H9 (cell line): ENCODE measurements around the gene PHLPP2. TPM values are rescaled to one million over a fixed set of nuclear protein-coding genes. Genes with fewer than 3 reads are reported as not detected.

Source experiments
- DNase-seq: peaks from one replicate; pipeline ENCODE4 v3.0.0-alpha.2; 2017
- H2AFZ ChIP-seq: one replicate; pipeline ENCODE4 v1.6.1; 2013; ENCODE audit warnings: mild to moderate bottlenecking, low read length, control low read depth, moderate library complexity
- H2AK5ac ChIP-seq: 2 replicates; pipeline ENCODE4 v1.6.1; 2013; ENCODE audit warnings: low read length, control low read depth, mixed read lengths; ENCODE audit not compliant: insufficient read length
- H2BK120ac ChIP-seq: one replicate; pipeline ENCODE4 v1.6.1; 2013; ENCODE audit warnings: low read depth, mild to moderate bottlenecking, low read length, control low read depth, inconsistent platforms; ENCODE audit not compliant: poor library complexity, severe bottlenecking
- H2BK12ac ChIP-seq: 2 replicates; pipeline ENCODE4 v1.6.1; 2013; ENCODE audit warnings: low read length, control low read depth, mixed read lengths, low read depth; ENCODE audit not compliant: insufficient read length
- H2BK15ac ChIP-seq: 2 replicates; pipeline ENCODE4 v1.6.1; 2013; ENCODE audit warnings: low read depth, low read length, control low read depth
- H2BK20ac ChIP-seq: one replicate; pipeline ENCODE4 v1.6.1; 2013; ENCODE audit warnings: low read depth, mild to moderate bottlenecking, low read length, control low read depth, inconsistent platforms; ENCODE audit not compliant: poor library complexity, severe bottlenecking
- H2BK5ac ChIP-seq: 2 replicates; pipeline ENCODE4 v1.6.1; 2013; ENCODE audit warnings: low read length, control low read depth, mixed read lengths; ENCODE audit not compliant: insufficient read length
- H3K14ac ChIP-seq: 2 replicates; pipeline ENCODE4 v1.6.1; 2013; ENCODE audit warnings: low read length, control low read depth; ENCODE audit not compliant: insufficient read depth
- H3K18ac ChIP-seq: 2 replicates; pipeline ENCODE4 v1.6.1; 2013; ENCODE audit warnings: low read depth, mild to moderate bottlenecking, mixed read lengths, low read length, control low read depth; ENCODE audit not compliant: insufficient read length
- H3K23ac ChIP-seq: 2 replicates; pipeline ENCODE4 v1.6.1; 2013; ENCODE audit warnings: low read length, control low read depth, mixed read lengths, low read depth; ENCODE audit not compliant: insufficient read length
- H3K23me2 ChIP-seq: 2 replicates; pipeline ENCODE4 v1.6.1; 2013; ENCODE audit warnings: low read depth, mild to moderate bottlenecking, mixed read lengths, low read length, control low read depth; ENCODE audit not compliant: insufficient read length, poor library complexity, severe bottlenecking
- H3K27ac ChIP-seq: 2 replicates; pipeline ENCODE4 v1.5.1; 2013; ENCODE audit warnings: low read length, control low read depth, mixed read lengths, low read depth; ENCODE audit not compliant: insufficient read length
- H3K27me3 ChIP-seq: 2 replicates; pipeline ENCODE4 v1.6.1; 2013; ENCODE audit warnings: low read length, control low read depth, inconsistent platforms; ENCODE audit not compliant: insufficient read depth
- H3K4ac ChIP-seq: 2 replicates; pipeline ENCODE4 v1.6.1; 2013; ENCODE audit warnings: low read depth, mild to moderate bottlenecking, control low read depth, inconsistent platforms, low read length, moderate library complexity
- H3K4me1 ChIP-seq: 2 replicates; pipeline ENCODE4 v1.6.1; 2013; ENCODE audit warnings: low read length, control low read depth, inconsistent platforms; ENCODE audit not compliant: insufficient read depth
- H3K4me2 ChIP-seq: 2 replicates; pipeline ENCODE4 v1.6.1; 2013; ENCODE audit warnings: low read length, control low read depth, mixed read lengths; ENCODE audit not compliant: insufficient read length, insufficient read depth
- H3K56ac ChIP-seq: 2 replicates; pipeline ENCODE4 v1.6.1; 2013; ENCODE audit warnings: low read depth, mild to moderate bottlenecking, mixed read lengths, low read length, control low read depth; ENCODE audit not compliant: insufficient read length
- H3K79me1 ChIP-seq: 2 replicates; pipeline ENCODE4 v1.6.1; 2013; ENCODE audit warnings: low read depth, mild to moderate bottlenecking, moderate library complexity, low read length, control low read depth, inconsistent platforms; ENCODE audit not compliant: insufficient read depth, poor library complexity, severe bottlenecking
- H3K79me2 ChIP-seq: 2 replicates; pipeline ENCODE4 v1.6.1; 2013; ENCODE audit warnings: low read length, control low read depth, inconsistent platforms; ENCODE audit not compliant: insufficient read depth
- H3K9ac ChIP-seq: 2 replicates; pipeline ENCODE4 v1.6.1; 2013; ENCODE audit warnings: low read length, control low read depth, mixed read lengths; ENCODE audit not compliant: insufficient read length; ENCODE audit errors: extremely low read depth
- H3K9me3 ChIP-seq: one replicate; pipeline ENCODE4 v1.6.1; 2013; ENCODE audit warnings: low read depth, low read length, inconsistent platforms; ENCODE audit not compliant: control insufficient read depth
- H3T11ph ChIP-seq: one replicate; pipeline ENCODE4 v1.6.1; 2013; ENCODE audit warnings: mild to moderate bottlenecking, low read length, control low read depth, inconsistent platforms
- H4K20me1 ChIP-seq: one replicate; pipeline ENCODE4 v1.6.1; 2013; ENCODE audit not compliant: control insufficient read depth, insufficient read length, insufficient read depth
- H4K5ac ChIP-seq: 2 replicates; pipeline ENCODE4 v1.6.1; 2013; ENCODE audit warnings: low read depth, mild to moderate bottlenecking, mixed read lengths, low read length, control low read depth; ENCODE audit not compliant: insufficient read length
- H4K8ac ChIP-seq: replicated peaks from 2 replicates; pipeline ENCODE4 v1.6.1; 2013; ENCODE audit warnings: low read length, control low read depth, mixed read lengths, low read depth; ENCODE audit not compliant: insufficient read length
- H4K91ac ChIP-seq: 2 replicates; pipeline ENCODE4 v1.6.1; 2013; ENCODE audit warnings: low read depth, mild to moderate bottlenecking, moderate library complexity, mixed read lengths, low read length, control low read depth; ENCODE audit not compliant: insufficient read length
- H3K27ac Mint-ChIP-seq, 3 experiments: 2 replicates in 2 of 3; 3 replicates in 1 of 3; pipeline ENCODE4 v1.8.0; 2020 to 2021; ENCODE audit warnings: mixed read lengths in 3 of 3, mild to moderate bottlenecking in 1 of 3, moderate library complexity in 1 of 3
- H3K27me3 Mint-ChIP-seq: 2 replicates; pipeline ENCODE4 v1.8.0; 2021; ENCODE audit warnings: low read depth, mild to moderate bottlenecking, moderate library complexity, mixed read lengths
- H3K36me3 Mint-ChIP-seq, 3 experiments: 2 replicates in 2 of 3; 3 replicates in 1 of 3; pipeline ENCODE4 v1.8.0; 2020 to 2021; ENCODE audit warnings: low read depth in 3 of 3, mixed read lengths in 3 of 3; ENCODE audit not compliant: insufficient read depth in 1 of 3
- H3K4me1 Mint-ChIP-seq, 2 experiments: 2 replicates each; pipeline ENCODE4 v1.8.0; 2020; ENCODE audit warnings: mixed read lengths in 2 of 2
- H3K4me3 Mint-ChIP-seq, 2 experiments: 2 replicates in 1 of 2; 3 replicates in 1 of 2; pipeline ENCODE4 v1.8.0; 2020 to 2021; ENCODE audit warnings: mild to moderate bottlenecking in 2 of 2, mixed read lengths in 2 of 2, moderate library complexity in 1 of 2
- H3K9me3 Mint-ChIP-seq, 2 experiments: 2 replicates in 1 of 2; 3 replicates in 1 of 2; pipeline ENCODE4 v1.8.0; 2020; ENCODE audit warnings: mild to moderate bottlenecking in 2 of 2, mixed read lengths in 2 of 2, moderate library complexity in 1 of 2
- CTCF ChIP-seq: fragments of 200-600 bp; sonication (generic); conservative IDR thresholded peaks from 3 replicates; pipeline ENCODE4 v1.8.0; 2021; ENCODE audit warnings: antibody characterized with exemption, mild to moderate bottlenecking
- WGBS: extraction: QIAGEN DNeasy Blood & Tissue Kit; methylation state at CpG from one replicate; pipeline ENCODE4 v1.1.7; 2013; ENCODE audit warnings: missing lambda C conversion rate, low lambda C conversion rate, mixed read lengths; ENCODE audit not compliant: insufficient read length; ENCODE audit errors: extremely low coverage; 5-methylcytosine and 5-hydroxymethylcytosine counted together
- total RNA-seq: library from RNA; stranded (reverse); gene quantifications from 2 replicates; pipeline ENCODE4 v1.2.1, GENCODE V29; 2021

The PHLPP2 gene
- total RNA-seq, 1 experiment from 2014 or later = 23.2 TPM

- no peak overlapping the region for H2AFZ ChIP-seq
- H3K79me1 ChIP-seq = no peaks in the 10 kb centered on the region
- no peak overlapping the region for H2BK5ac ChIP-seq
- peak overlapping the region in 2 of 3 experiments; percentile 3 to 49; a peak in 2 of 7 replicates for H3K27ac Mint-ChIP-seq
- peaks cover 7 to 77% (median 54%) of the 10 kb centered on the region in 3 experiments; a peak in 5 of 7 replicates for H3K36me3 Mint-ChIP-seq
- no peak overlapping the region for H2BK12ac ChIP-seq
- no peak overlapping the region for H4K91ac ChIP-seq
- no peaks in the 10 kb centered on the region for H3K79me2 ChIP-seq
- no peaks in the 10 kb centered on the region for H3K27me3 Mint-ChIP-seq
- no peak overlapping the region for H3K4me3 Mint-ChIP-seq
- H3K56ac ChIP-seq = no peak overlapping the region
- H3K9ac ChIP-seq = no peak overlapping the region
- H3K4me1 ChIP-seq = no peaks in the 10 kb centered on the region
- no peak overlapping the region for H3K14ac ChIP-seq
- H3K4me2 ChIP-seq = no peak overlapping the region
- no peak for DNase-seq
- no peak overlapping the region for H2BK120ac ChIP-seq
- no peak overlapping the region for H4K5ac ChIP-seq
- H3K4me1 Mint-ChIP-seq = no peaks in the 10 kb centered on the region
- no peak overlapping the region for H3T11ph ChIP-seq
- WGBS = no CpG with 5 or more reads among the region's 4 CpGs
- no peak overlapping the region for H2AK5ac ChIP-seq
- no peak overlapping the region for H2BK20ac ChIP-seq
- no peaks in the 10 kb centered on the region for H3K23me2 ChIP-seq
- no peak overlapping the region for H2BK15ac ChIP-seq
- no peak overlapping the region for H3K27ac ChIP-seq
- no peaks in the 10 kb centered on the region for H3K9me3 Mint-ChIP-seq
- no peaks in the 10 kb centered on the region for H4K20me1 ChIP-seq
- no peak overlapping the region for H3K4ac ChIP-seq
- H3K23ac ChIP-seq = no peak overlapping the region
- H4K8ac ChIP-seq = no peak overlapping the region
- no peaks in the 10 kb centered on the region for H3K27me3 ChIP-seq
- no peaks in the 10 kb centered on the region for H3K9me3 ChIP-seq
- H3K18ac ChIP-seq = no peak overlapping the region
- TF ChIP-seq CTCF = no peak
Observed at GRCh38 chr16:71670537-71670936, 54.0 kb downstream of the PHLPP2 start.
